PFSK-1 (cell line): Measurements from ENCODE around the gene GTPBP1.

Experiments used
- FOXP2 ChIP-seq: optimal IDR thresholded peaks from 2 replicates; pipeline ENCODE3; 2011; ENCODE audit warnings: borderline replicate concordance, control low read depth, inconsistent platforms; ENCODE audit not compliant: insufficient read depth; ENCODE audit errors: extremely low read length, extremely low read depth
- POLR2AphosphoS5 ChIP-seq: IDR thresholded peaks from 2 replicates; pipeline ENCODE4 v1.6.1; 2012; ENCODE audit warnings: low read depth, mild to moderate bottlenecking, control low read depth, low read length, moderate library complexity
- REST ChIP-seq, 2 experiments: IDR thresholded peaks; 2 replicates each; pipeline versions ENCODE4 v1.6.1 to v1.8.0; 2011 to 2012; ENCODE audit warnings: low read depth in 2 of 2, low read length in 2 of 2, control low read depth in 1 of 2, inconsistent platforms in 1 of 2, mild to moderate bottlenecking in 1 of 2, moderate library complexity in 1 of 2; ENCODE audit not compliant: insufficient read depth in 1 of 2
- SIN3A ChIP-seq: IDR thresholded peaks from 2 replicates; pipeline ENCODE4 v1.6.1; 2012; ENCODE audit warnings: mild to moderate bottlenecking, low read length, moderate library complexity, borderline replicate concordance; ENCODE audit not compliant: insufficient read depth
- TAF1 ChIP-seq: IDR thresholded peaks from 2 replicates; pipeline ENCODE4 v1.6.1; 2012; ENCODE audit warnings: low read length, control low read depth, borderline replicate concordance; ENCODE audit not compliant: insufficient read depth

GTPBP1 gene

GRCh38 chr22:38694940-38695339 is 10.8 kb upstream of the GTPBP1 start:
- TF ChIP-seq POLR2AphosphoS5, result no peak
- no peak for TF ChIP-seq TAF1
- no peak for TF ChIP-seq SIN3A
- TF ChIP-seq REST (IDR thresholded peaks at IDR 0.05; ENCODE audit: insufficient read depth in 1 of 2, low read depth in 2 of 2, low read length in 2 of 2), result no peak
- TF ChIP-seq FOXP2, result no peak

GRCh38 chr22:38696606-38697424 is 8.9 kb upstream of the GTPBP1 start:
- no peak for TF ChIP-seq TAF1
- TF ChIP-seq FOXP2, result no peak
- 0 out of 2 replicates have a peak, but pooled peaks have one; percentile 39 for TF ChIP-seq SIN3A

- no peak for TF ChIP-seq FOXP2
- no peak for TF ChIP-seq TAF1
- TF ChIP-seq SIN3A, result no peak
- TF ChIP-seq REST (IDR thresholded peaks at IDR 0.05; ENCODE audit: insufficient read depth in 1 of 2, low read depth in 2 of 2, low read length in 2 of 2), result no peak
- no peak for TF ChIP-seq POLR2AphosphoS5
Measured at GRCh38 chr22:38697425-38698089, 8.2 kb upstream of the GTPBP1 start.

- TF ChIP-seq POLR2AphosphoS5, result no peak
- no peak for TF ChIP-seq FOXP2
- TF ChIP-seq SIN3A, result no peak
- TF ChIP-seq REST (IDR thresholded peaks at IDR 0.05; ENCODE audit: insufficient read depth in 1 of 2, low read depth in 2 of 2, low read length in 2 of 2), result no peak
- TF ChIP-seq TAF1, result no peak
Measured at GRCh38 chr22:38698407-38699094, 7.2 kb upstream of the GTPBP1 start.

GRCh38 chr22:38699143-38699542 is 6.6 kb upstream of the GTPBP1 start:
- no peak for TF ChIP-seq SIN3A
- no peak for TF ChIP-seq TAF1
- no peak for TF ChIP-seq FOXP2
- no peak for TF ChIP-seq REST (IDR thresholded peaks at IDR 0.05; ENCODE audit: insufficient read depth in 1 of 2, low read depth in 2 of 2, low read length in 2 of 2)
- no peak for TF ChIP-seq POLR2AphosphoS5
